ENCODE results near the gene ARMCX1. TPM values are rescaled to one million over a fixed set of nuclear protein-coding genes. Genes with fewer than 3 reads are reported as not detected.

ARMCX1 gene
- total RNA-seq, 1 experiment from 2014 or later = not detected

DNA sequence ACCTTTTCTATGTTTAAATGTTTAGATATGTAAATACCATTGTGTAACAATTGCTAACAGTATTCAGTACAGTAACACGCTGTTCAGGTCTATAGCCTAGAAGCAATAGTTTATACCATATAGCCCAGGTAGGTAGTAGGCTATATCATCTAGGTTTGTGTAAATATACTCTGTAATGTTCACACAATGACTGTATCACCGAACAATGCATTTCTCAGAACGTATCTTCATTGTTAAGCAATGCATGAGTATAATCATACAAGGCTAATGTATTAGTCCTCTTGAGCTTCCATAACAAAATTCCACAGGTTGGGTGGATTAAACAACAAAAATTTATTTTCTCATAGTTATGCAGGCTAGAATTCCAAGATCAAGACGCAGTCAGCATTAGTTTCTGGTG lies 42.4 kb upstream of the ARMCX1 start:
- no peak overlapping the region for H2AFZ ChIP-seq (ENCODE audit: low read length)
- no peak overlapping the region for H3K4me2 ChIP-seq (ENCODE audit: low read length)
- BruUV-seq (replicated peaks) = no TSS peak
- intact Hi-C loops (cut with micrococcal nuclease) = no loop called here
- CTCF ChIA-PET = no interaction called here
- H3K27ac ChIP-seq (ENCODE audit: low read length) = no peak overlapping the region
- H3F3A ChIP-seq (ENCODE audit: low read length, unreplicated experiment) = no peaks in the 10 kb centered on the region
- POLR2A ChIA-PET (ENCODE audit: unreplicated experiment) = no interaction called here
- H3K4me3 ChIP-seq (ENCODE audit: low read length) = no peak overlapping the region
- no peaks in the 10 kb centered on the region for H3K79me2 ChIP-seq (ENCODE audit: low read length)
- no peaks in the 10 kb centered on the region for H3K9me2 ChIP-seq (replicated peaks; ENCODE audit: low read length)
- H3K36me3 ChIP-seq (ENCODE audit: low read depth, low read length) = no peaks in the 10 kb centered on the region
- no peaks in the 10 kb centered on the region for H3K4me1 ChIP-seq (ENCODE audit: insufficient read depth, low read length)
- no peaks in the 10 kb centered on the region for H4K20me1 ChIP-seq (ENCODE audit: low read length)
- no peaks in the 10 kb centered on the region for H3K27me3 ChIP-seq (ENCODE audit: low read length)
- ATAC-seq (no peak), DNase-seq (no peak)
- H3K9me3 ChIP-seq (ENCODE audit: low read length) = no peaks in the 10 kb centered on the region
- no peak overlapping the region for H3K9ac ChIP-seq (ENCODE audit: low read length)
- no peak for TF ChIP-seq EZH2phosphoT487 (IDR thresholded peaks at IDR 0.05; ENCODE audit: borderline replicate concordance, low read length)
- no peak for TF ChIP-seq CTCF (conservative IDR thresholded peaks at IDR 0.05; ENCODE audit: low read depth, low read length)
- TF ChIP-seq EZH2 (IDR thresholded peaks at IDR 0.05; ENCODE audit: low read length, unreplicated experiment) = no peak

GRCh38 chrX:101530944-101531343 lies 19.4 kb upstream of the ARMCX1 start:
- Histone ChIP-seq H3K4me2 (ENCODE audit: low read length) (no peak overlapping the region), H3K9me2 (replicated peaks; ENCODE audit: low read length) (no peaks in the 10 kb centered on the region), H3K36me3 (ENCODE audit: low read depth, low read length) (no peaks in the 10 kb centered on the region), H3K79me2 (ENCODE audit: low read length) (no peaks in the 10 kb centered on the region), H3F3A (ENCODE audit: low read length, unreplicated experiment) (no peaks in the 10 kb centered on the region), H3K4me1 (ENCODE audit: insufficient read depth, low read length) (no peaks in the 10 kb centered on the region), H3K27ac (ENCODE audit: low read length) (no peak overlapping the region), H3K27me3 (ENCODE audit: low read length) (no peaks in the 10 kb centered on the region), H2AFZ (ENCODE audit: low read length) (no peak overlapping the region), H3K4me3 (ENCODE audit: low read length) (no peak overlapping the region), H4K20me1 (ENCODE audit: low read length) (no peaks in the 10 kb centered on the region), H3K9me3 (ENCODE audit: low read length) (no peaks in the 10 kb centered on the region), H3K9ac (ENCODE audit: low read length) (no peak overlapping the region)
- no peak for ATAC-seq
- intact Hi-C loops (cut with micrococcal nuclease) = no loop called here
- CTCF ChIA-PET = no interaction called here
- no TSS peak for BruUV-seq (replicated peaks)
- no peak for DNase-seq
- POLR2A ChIA-PET (ENCODE audit: unreplicated experiment) = no interaction called here
- TF ChIP-seq EZH2 (IDR thresholded peaks at IDR 0.05; ENCODE audit: low read length, unreplicated experiment) (no peak), EZH2phosphoT487 (IDR thresholded peaks at IDR 0.05; ENCODE audit: borderline replicate concordance, low read length) (no peak), CTCF (conservative IDR thresholded peaks at IDR 0.05; ENCODE audit: low read depth, low read length) (no peak)

- Histone ChIP-seq H3K4me3 (ENCODE audit: low read length) (no peak overlapping the region), H3K27ac (ENCODE audit: low read length) (no peak overlapping the region), H3K36me3 (ENCODE audit: low read depth, low read length) (no peaks in the 10 kb centered on the region), H3F3A (ENCODE audit: low read length, unreplicated experiment) (no peaks in the 10 kb centered on the region), H3K9me3 (ENCODE audit: low read length) (no peaks in the 10 kb centered on the region), H3K9me2 (replicated peaks; ENCODE audit: low read length) (no peaks in the 10 kb centered on the region), H4K20me1 (ENCODE audit: low read length) (no peaks in the 10 kb centered on the region), H2AFZ (ENCODE audit: low read length) (no peak overlapping the region), H3K4me2 (ENCODE audit: low read length) (no peak overlapping the region), H3K79me2 (ENCODE audit: low read length) (no peaks in the 10 kb centered on the region), H3K9ac (ENCODE audit: low read length) (no peak overlapping the region), H3K4me1 (ENCODE audit: insufficient read depth, low read length) (no peaks in the 10 kb centered on the region), H3K27me3 (ENCODE audit: low read length) (no peaks in the 10 kb centered on the region)
- no peak for TF ChIP-seq EZH2 (IDR thresholded peaks at IDR 0.05; ENCODE audit: low read length, unreplicated experiment)
- no peak for TF ChIP-seq EZH2phosphoT487 (IDR thresholded peaks at IDR 0.05; ENCODE audit: borderline replicate concordance, low read length)
- no peak for TF ChIP-seq CTCF (conservative IDR thresholded peaks at IDR 0.05; ENCODE audit: low read depth, low read length)
- CTCF ChIA-PET = no interaction called here
- intact Hi-C loops (cut with micrococcal nuclease) = no loop called here
- no peak for ATAC-seq
- DNase-seq = no peak
- POLR2A ChIA-PET (ENCODE audit: unreplicated experiment) = no interaction called here
- no TSS peak for BruUV-seq (replicated peaks)
Observed at GRCh38 chrX:101539116-101539515, 11.2 kb upstream of the ARMCX1 start.
